Rectal smooth muscle tissue (tissue), 1 donor: ENCODE data around the gene PRPF39.
"Not testable (repeated sequence)": the region's sequence is repeated elsewhere in the genome, so short reads cannot be mapped to it uniquely, and the experiment has no call there.

Source experiments
- H3K27ac ChIP-seq: one replicate; pipeline ENCODE4 v1.7.0; 2013; ENCODE audit warnings: low read depth, low read length, inconsistent platforms
- H3K27me3 ChIP-seq: one replicate; pipeline ENCODE4 v1.7.0; 2013; ENCODE audit warnings: low read length; ENCODE audit not compliant: control insufficient read depth, insufficient read depth
- H3K36me3 ChIP-seq: one replicate; pipeline ENCODE4 v1.7.0; 2013; ENCODE audit warnings: low read length; ENCODE audit not compliant: control insufficient read depth, insufficient read depth
- H3K4me1 ChIP-seq: one replicate; pipeline ENCODE4 v1.7.0; 2013; ENCODE audit warnings: low read length; ENCODE audit not compliant: control insufficient read depth, insufficient read depth
- H3K4me3 ChIP-seq: one replicate; pipeline ENCODE4 v1.7.0; 2013; ENCODE audit warnings: low read length
- H3K9ac ChIP-seq: one replicate; pipeline ENCODE4 v1.7.0; 2013; ENCODE audit warnings: low read length

Gene PRPF39

DNA sequence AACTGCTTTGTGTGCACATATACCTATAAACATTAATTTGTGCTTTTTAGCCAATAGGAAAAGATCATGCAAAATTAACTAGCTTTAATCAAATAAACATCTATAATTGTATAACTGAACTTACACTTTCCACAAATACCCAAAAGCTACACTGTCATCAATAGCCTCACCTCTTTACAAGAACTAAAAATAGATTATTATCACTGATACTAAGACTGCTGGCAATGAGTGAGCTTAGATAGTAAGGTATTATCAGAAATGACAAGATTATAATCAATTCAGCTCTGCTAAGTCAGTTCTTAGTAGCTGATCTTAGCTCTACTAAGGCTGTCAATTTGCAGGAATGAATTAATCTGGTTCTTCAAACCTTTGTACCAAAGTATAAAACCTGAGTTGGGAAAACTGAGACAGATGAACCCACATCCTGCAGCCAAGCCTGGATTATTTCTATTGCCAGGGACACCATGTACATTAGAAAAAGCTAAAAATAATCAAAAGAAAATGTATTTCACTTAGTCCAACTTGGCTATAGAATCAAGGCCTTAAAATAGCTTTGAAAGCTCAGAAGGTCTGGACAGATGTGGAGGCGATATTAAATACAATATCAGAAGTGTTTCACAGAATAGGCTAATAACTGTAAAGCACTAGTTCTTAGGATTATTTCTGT lies 45.2 kb downstream of the PRPF39 start:
- Histone ChIP-seq H3K27me3 (no peaks in the 10 kb centered on the region), H3K27ac (no peak overlapping the region), H3K36me3 (peaks cover 2% of the 10 kb centered on the region), H3K9ac (no peak overlapping the region), H3K4me1 (peaks cover 5% of the 10 kb centered on the region), H3K4me3 (no peak overlapping the region)

- no peaks in the 10 kb centered on the region for H3K27me3 ChIP-seq
- H3K9ac ChIP-seq: peak overlapping the region; percentile 97
- H3K4me3 ChIP-seq: peak overlapping the region; percentile 98
- H3K36me3 ChIP-seq: no peaks in the 10 kb centered on the region
- peak overlapping the region; percentile 88 for H3K27ac ChIP-seq
- peaks cover 15% of the 10 kb centered on the region for H3K4me1 ChIP-seq
These were observed 49.8 kb downstream of the PRPF39 start for GRCh38 chr14:45133683-45134050.

- peaks cover 15% of the 10 kb centered on the region for H3K4me1 ChIP-seq
- H3K4me3 ChIP-seq: peak within 1 kb of the TSS; percentile 98
- peak within 1 kb of the TSS; percentile 97 for H3K9ac ChIP-seq
- H3K27ac ChIP-seq: peak within 1 kb of the TSS; percentile 88
- H3K27me3 ChIP-seq: no peaks in the 10 kb centered on the region
- H3K36me3 ChIP-seq: no peaks in the 10 kb centered on the region
These were observed 50.4 kb downstream of the PRPF39 start, which contains the start of gene FKBP3 for GRCh38 chr14:45134051-45134958. Gene FKBP3, minus strand, starts transcription at chr14:45134481. Its CDS starts 25 bp downstream, at chr14:45134456.

DNA sequence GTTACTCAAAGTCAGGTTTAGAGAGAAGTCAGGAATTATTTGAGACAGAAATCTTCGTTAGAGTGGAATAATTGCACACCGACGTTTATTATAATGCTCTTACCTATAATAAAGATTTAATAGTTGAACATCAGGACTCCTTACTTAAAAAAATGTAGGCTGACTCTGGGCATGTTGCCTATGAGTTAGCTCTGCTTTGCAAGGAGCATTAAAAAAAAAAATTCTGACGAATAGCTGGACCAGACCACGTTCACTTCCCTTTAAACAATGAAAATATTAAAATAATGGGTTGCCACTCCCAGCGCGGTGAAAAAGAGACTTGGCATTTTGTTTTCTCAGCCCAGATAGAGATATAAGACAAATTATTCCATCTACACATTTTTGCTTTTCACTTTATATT lies 51.2 kb downstream of the PRPF39 start:
- H3K36me3 ChIP-seq: no peaks in the 10 kb centered on the region
- H3K4me3 ChIP-seq: peak overlapping the region; percentile 89
- peak overlapping the region; percentile 49 for H3K9ac ChIP-seq
- peaks cover 15% of the 10 kb centered on the region for H3K4me1 ChIP-seq
- no peaks in the 10 kb centered on the region for H3K27me3 ChIP-seq
- peak overlapping the region; percentile 87 for H3K27ac ChIP-seq

DNA sequence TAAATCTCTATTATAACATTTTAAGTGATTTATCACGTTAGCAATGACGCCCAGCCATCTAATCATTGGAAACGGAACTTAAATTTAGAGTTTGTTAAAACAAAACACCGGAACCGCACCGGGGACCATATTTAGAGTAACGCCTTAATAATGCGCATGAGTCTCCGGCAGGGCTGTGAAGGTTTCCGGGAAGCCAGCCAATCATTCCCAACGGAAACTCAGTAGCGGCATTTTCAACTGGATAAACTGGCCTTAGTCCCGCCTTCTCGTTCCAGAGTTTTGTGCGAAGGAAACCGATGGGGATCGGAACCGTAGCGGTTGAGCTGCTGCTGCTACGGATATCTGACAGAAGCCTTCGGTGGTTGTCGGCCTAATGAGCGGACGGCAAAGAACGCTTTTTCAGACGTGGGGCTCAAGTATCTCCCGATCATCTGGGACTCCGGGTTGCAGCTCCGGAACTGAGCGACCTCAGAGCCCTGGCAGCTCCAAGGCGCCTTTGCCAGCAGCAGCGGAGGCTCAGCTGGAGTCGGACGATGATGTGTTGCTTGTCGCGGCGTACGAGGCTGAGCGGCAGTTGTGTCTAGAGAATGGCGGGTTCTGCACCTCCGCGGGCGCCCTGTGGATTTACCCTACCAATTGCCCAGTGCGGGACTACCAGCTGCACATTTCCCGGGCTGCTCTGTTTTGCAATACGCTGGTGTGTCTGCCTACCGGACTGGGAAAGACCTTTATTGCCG lies 51.9 kb downstream of the PRPF39 start, which contains the start of gene FANCM:
Gene FANCM (plus strand): TSS at position 272 of the 737 bp plus-strand sequence. CDS start 102 bp downstream, at position 374.
- H3K9ac ChIP-seq: peak within 1 kb of the TSS; percentile 49
- peaks cover 14% of the 10 kb centered on the region for H3K4me1 ChIP-seq
- no peaks in the 10 kb centered on the region for H3K36me3 ChIP-seq
- peak within 1 kb of the TSS; percentile 87 for H3K27ac ChIP-seq
- peak within 1 kb of the TSS; percentile 89 for H3K4me3 ChIP-seq
- H3K27me3 ChIP-seq: no peaks in the 10 kb centered on the region

DNA sequence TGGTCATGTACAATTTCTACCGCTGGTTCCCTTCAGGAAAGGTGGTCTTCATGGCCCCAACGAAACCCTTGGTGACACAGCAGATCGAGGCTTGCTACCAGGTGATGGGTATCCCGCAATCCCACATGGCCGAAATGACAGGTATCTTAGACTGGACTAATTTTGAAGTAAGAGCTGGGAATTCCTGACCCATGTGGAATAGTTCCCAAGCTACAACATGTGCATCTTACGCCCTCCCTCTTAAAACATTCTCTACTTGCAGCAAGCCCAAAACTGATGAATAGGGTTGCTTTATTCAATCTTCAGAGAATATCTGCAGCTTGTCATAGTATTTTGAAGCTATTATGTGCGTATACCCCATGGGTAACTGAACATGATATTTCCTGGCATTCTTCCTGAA lies 52.5 kb downstream of the PRPF39 start:
- H3K36me3 ChIP-seq: no peaks in the 10 kb centered on the region
- H3K4me3 ChIP-seq: peak overlapping the region; percentile 89
- H3K27me3 ChIP-seq: no peaks in the 10 kb centered on the region
- no peak overlapping the region for H3K27ac ChIP-seq
- H3K9ac ChIP-seq: peak overlapping the region; percentile 42
- peaks cover 13% of the 10 kb centered on the region for H3K4me1 ChIP-seq

- H3K4me3 ChIP-seq: no peak overlapping the region
- H3K4me1 ChIP-seq: peaks cover 8% of the 10 kb centered on the region
- no peaks in the 10 kb centered on the region for H3K27me3 ChIP-seq
- H3K27ac ChIP-seq: no peak overlapping the region
- H3K9ac ChIP-seq: no peak overlapping the region
- no peaks in the 10 kb centered on the region for H3K36me3 ChIP-seq
These were observed 56.8 kb downstream of the PRPF39 start for GRCh38 chr14:45140661-45141187.

DNA sequence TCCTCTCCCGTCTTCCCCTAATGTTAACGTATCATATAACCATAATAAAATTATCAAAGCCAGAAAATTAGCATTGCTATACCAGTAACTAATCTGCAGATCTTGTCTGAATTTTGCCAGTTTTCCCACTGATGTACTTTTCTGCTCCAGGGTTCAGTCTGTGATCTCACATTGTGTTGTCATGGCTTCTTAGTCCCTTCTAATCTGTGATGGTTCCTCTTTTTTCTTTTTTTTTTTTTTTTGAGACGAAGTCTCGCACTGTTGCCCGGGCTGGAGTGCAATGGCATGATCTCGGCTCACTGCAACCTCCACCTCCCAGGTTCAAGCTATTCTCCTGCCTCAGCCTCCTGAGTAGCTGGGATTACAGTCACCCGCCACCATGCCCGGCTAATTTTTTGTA lies 58.2 kb downstream of the PRPF39 start:
- H3K36me3 ChIP-seq, H3K4me3 ChIP-seq, H3K27ac ChIP-seq, H3K4me1 ChIP-seq, H3K27me3 ChIP-seq, H3K9ac ChIP-seq: not testable (repeated sequence)

GRCh38 chr14:45144658-45145057 lies 60.7 kb downstream of the PRPF39 start:
- H3K36me3 ChIP-seq: no peaks in the 10 kb centered on the region
- H3K9ac ChIP-seq: no peak overlapping the region
- H3K27me3 ChIP-seq: no peaks in the 10 kb centered on the region
- H3K27ac ChIP-seq: no peak overlapping the region
- H3K4me3 ChIP-seq: no peak overlapping the region
- no peaks in the 10 kb centered on the region for H3K4me1 ChIP-seq

DNA sequence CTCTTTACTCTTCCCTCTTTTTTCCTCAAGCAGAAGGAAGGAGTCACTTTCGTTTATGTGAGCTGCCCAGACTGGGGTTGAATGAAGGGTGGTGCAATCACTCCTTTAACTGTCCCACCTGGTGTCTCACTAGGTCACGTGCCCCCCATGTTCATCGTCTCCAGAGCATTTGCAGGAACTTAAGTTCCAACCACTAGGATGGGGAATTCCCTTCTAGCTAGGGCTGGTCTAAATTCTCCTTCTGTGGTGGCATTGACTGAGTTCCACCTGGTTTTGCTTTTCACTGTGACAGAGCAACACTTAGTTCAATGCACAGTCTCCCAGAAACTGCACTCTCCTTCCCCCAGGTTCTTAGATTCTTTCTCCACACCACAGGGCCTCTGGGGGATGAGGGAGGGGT lies 61.3 kb downstream of the PRPF39 start:
- Histone ChIP-seq H3K27ac (no peak overlapping the region), H3K9ac (no peak overlapping the region), H3K27me3 (no peaks in the 10 kb centered on the region), H3K4me3 (no peak overlapping the region), H3K36me3 (no peaks in the 10 kb centered on the region), H3K4me1 (no peaks in the 10 kb centered on the region)

DNA sequence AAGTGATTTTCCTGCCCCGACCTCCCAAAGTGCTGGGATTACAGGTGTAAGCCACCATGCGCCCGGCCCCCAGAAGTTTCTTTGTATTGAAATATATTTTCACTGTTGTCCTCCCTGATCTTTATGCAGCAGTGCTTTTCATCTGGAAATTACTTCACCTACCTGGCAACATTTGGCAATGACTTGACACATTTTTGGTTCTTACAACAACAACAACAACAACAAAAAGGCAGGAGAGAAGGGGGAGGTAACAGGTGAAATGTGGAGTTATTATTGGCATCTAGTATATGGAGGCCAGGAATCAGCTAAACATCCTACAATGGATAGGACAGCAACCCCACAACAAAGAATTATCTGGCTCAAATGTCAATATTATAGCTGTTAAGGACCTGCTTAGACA lies 65.7 kb downstream of the PRPF39 start:
- no peaks in the 10 kb centered on the region for H3K4me1 ChIP-seq
- H3K27ac ChIP-seq: no peak overlapping the region
- H3K9ac ChIP-seq: no peak overlapping the region
- H3K36me3 ChIP-seq: no peaks in the 10 kb centered on the region
- H3K27me3 ChIP-seq: no peaks in the 10 kb centered on the region
- H3K4me3 ChIP-seq: no peak overlapping the region

DNA sequence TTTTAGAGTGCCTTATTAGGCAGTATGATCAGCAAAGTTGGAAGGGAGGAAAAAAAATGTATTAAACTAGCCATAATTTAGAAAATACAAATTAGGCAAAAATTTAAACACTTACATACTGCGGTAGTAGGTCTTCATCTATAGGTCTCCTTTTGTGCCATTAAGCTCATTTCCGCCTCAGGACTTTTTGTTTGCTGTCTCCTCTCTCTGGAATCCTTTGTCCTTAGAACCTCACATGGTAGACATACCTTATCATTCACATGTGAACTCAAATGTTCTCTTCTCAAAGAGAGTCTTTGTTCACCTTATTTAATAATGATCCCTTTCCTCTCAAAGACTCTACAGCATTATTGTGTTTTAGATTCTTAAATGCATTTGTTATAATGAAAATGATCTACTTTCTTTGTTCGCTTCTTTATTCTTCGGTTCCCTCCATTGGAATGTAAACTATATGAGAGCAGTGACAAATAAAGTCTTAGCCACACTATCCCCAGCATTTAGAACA lies 66.5 kb downstream of the PRPF39 start:
- no peak overlapping the region for H3K27ac ChIP-seq
- H3K36me3 ChIP-seq: no peaks in the 10 kb centered on the region
- H3K4me3 ChIP-seq: no peak overlapping the region
- no peak overlapping the region for H3K9ac ChIP-seq
- H3K4me1 ChIP-seq: no peaks in the 10 kb centered on the region
- H3K27me3 ChIP-seq: no peaks in the 10 kb centered on the region
